HG02798 (cell line): Measurements from ENCODE around the gene CKS1B.

Source experiments
- ATAC-seq: cut with Tn5 transposase; IDR thresholded peaks from one replicate; pipeline ENCODE4 v1.9.1; 2021; ENCODE audit warnings: mild to moderate bottlenecking; ENCODE audit not compliant: unreplicated experiment, poor library complexity

Gene CKS1B

DNA sequence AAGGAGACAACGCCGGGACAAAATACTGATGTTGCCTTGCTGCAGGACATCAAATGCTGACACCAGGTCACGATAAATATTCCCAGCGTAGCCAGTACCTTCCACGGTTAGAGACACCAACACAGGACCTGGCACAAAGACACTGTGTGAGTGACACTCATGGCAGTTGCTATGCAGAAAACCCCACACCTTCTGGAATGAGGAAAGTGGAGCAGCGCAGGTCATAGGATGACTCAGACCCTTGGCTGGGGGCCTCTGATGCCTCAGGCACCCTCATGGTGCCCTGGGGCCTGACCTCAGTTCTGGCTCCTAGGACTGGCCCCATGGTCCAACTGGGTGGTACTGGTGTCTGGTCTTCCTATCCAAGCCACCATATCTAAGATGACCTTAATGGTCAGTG lies 52.1 kb downstream of the CKS1B start:
- no peak for ATAC-seq
